ENCODE results near the gene ST6GALNAC5. TPM values are rescaled to one million over a fixed set of nuclear protein-coding genes. Genes with fewer than 3 reads are reported as not detected.

The ST6GALNAC5 gene
- polyA plus RNA-seq, 1 experiment = 1.6 TPM

GRCh38 chr1:77084457-77084856 is 217.2 kb downstream of the ST6GALNAC5 start:
- no peak for DNase-seq (ENCODE audit: low read depth, low spot score)
- no peak for TF ChIP-seq CTCF (IDR thresholded peaks at IDR 0.05; ENCODE audit: low read depth, low read length)
- POLR2A ChIA-PET = no interaction called here
- CTCF ChIA-PET = no interaction called here
- Histone ChIP-seq H3K27me3 (ENCODE audit: control insufficient read depth, insufficient read depth, low read length) (no peaks in the 10 kb centered on the region), H3K4me3 (ENCODE audit: low read depth, low read length) (no peak overlapping the region), H3K27ac (ENCODE audit: low read depth, low read length) (no peak overlapping the region), H3K9me3 (ENCODE audit: control insufficient read depth, insufficient read depth, low read length) (no peaks in the 10 kb centered on the region)

DNA sequence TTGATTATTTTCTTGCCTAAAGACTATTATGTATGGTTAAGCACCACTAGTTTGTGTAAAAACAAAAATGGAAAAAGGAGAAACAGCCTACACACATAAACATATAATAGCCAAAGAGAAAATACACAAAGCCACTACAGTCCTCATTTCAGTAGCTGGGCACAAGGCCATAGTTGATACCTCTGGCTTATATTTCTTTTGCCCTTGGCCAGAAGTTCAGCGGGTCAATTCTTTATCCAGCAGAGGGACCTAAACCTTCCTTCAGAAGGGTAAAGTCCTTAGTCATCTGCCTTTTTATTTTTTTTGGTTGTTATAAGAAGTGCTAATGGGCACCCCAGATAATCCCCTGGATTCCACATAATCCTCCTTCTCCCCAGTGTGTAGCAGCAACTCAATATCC is 217.8 kb downstream of the ST6GALNAC5 start:
- no peaks in the 10 kb centered on the region for H3K27me3 ChIP-seq (ENCODE audit: control insufficient read depth, insufficient read depth, low read length)
- TF ChIP-seq CTCF (IDR thresholded peaks at IDR 0.05; ENCODE audit: low read depth, low read length) = no peak
- no peak overlapping the region for H3K4me3 ChIP-seq (ENCODE audit: low read depth, low read length)
- POLR2A ChIA-PET = no interaction called here
- no peak for DNase-seq (ENCODE audit: low read depth, low spot score)
- CTCF ChIA-PET = no interaction called here
- H3K9me3 ChIP-seq (ENCODE audit: control insufficient read depth, insufficient read depth, low read length) = no peaks in the 10 kb centered on the region
- no peak overlapping the region for H3K27ac ChIP-seq (ENCODE audit: low read depth, low read length)

DNA sequence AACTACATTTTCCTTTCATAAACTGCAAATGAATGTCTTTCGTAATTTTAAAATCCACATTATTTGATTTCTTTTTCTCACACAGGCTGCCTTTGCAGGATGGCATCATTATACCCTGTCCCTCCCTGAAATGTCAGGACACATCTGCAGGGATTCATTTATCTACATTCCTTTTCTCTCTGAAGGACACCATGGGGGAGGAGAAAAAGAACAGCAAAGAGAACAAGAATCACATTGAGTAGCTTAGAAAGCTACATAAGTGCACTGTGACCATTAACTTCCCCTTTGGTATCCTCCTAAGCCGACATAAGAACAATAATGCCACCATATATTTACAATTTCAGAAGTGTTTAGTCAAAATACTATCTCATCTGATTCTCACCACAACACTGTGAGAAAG is 222.5 kb downstream of the ST6GALNAC5 start:
- ChIA-PET POLR2A (no interaction called here), CTCF (no interaction called here)
- DNase-seq (ENCODE audit: low read depth, low spot score) = no peak
- no peak overlapping the region for H3K4me3 ChIP-seq (ENCODE audit: low read depth, low read length)
- H3K27ac ChIP-seq (ENCODE audit: low read depth, low read length) = no peak overlapping the region
- no peak for TF ChIP-seq CTCF (IDR thresholded peaks at IDR 0.05; ENCODE audit: low read depth, low read length)
- no peaks in the 10 kb centered on the region for H3K27me3 ChIP-seq (ENCODE audit: control insufficient read depth, insufficient read depth, low read length)
- no peaks in the 10 kb centered on the region for H3K9me3 ChIP-seq (ENCODE audit: control insufficient read depth, insufficient read depth, low read length)

DNA sequence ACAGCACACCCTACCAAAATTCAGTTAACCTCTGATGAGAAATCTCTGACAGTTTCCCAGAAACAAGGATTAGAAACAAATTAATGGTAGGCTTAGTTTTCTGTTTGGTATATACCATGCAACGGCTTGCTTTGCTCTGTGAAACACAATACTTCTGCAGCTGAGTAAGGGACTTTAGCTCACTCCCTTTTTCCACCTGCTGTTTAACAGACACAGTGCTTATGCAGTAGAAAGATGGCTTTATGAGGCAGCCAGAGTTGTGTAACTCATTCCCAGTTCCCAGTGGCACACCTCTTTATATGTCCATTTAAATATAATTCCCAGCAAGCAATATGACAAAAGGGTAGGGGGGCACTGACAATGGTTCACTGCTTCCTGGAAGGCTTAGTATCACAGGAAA is 228.0 kb downstream of the ST6GALNAC5 start:
- Histone ChIP-seq H3K4me3 (ENCODE audit: low read depth, low read length) (no peak overlapping the region), H3K27ac (ENCODE audit: low read depth, low read length) (no peak overlapping the region), H3K9me3 (ENCODE audit: control insufficient read depth, insufficient read depth, low read length) (no peaks in the 10 kb centered on the region), H3K27me3 (ENCODE audit: control insufficient read depth, insufficient read depth, low read length) (no peaks in the 10 kb centered on the region)
- ChIA-PET POLR2A (interaction anchor here (0.6 kb wide), 1 partner anchor 8 kb away, joined by 8 read pairs; no protein-coding TSS in a partner anchor), CTCF (no interaction called here)
- TF ChIP-seq CTCF (IDR thresholded peaks at IDR 0.05; ENCODE audit: low read depth, low read length) = no peak
- DNase-seq (ENCODE audit: low read depth, low spot score) = no peak

GRCh38 chr1:77096496-77097255 is 229.4 kb downstream of the ST6GALNAC5 start:
- POLR2A ChIA-PET = no interaction called here

More at GRCh38 chr1:77096496-77097255, 229.4 kb downstream of the ST6GALNAC5 start:
- TF ChIP-seq CTCF (IDR thresholded peaks at IDR 0.05; ENCODE audit: low read depth, low read length) = no peak
- DNase-seq (ENCODE audit: low read depth, low spot score) = no peak
- Histone ChIP-seq H3K27ac (ENCODE audit: low read depth, low read length) (no peak overlapping the region), H3K27me3 (ENCODE audit: control insufficient read depth, insufficient read depth, low read length) (no peaks in the 10 kb centered on the region), H3K4me3 (ENCODE audit: low read depth, low read length) (no peak overlapping the region), H3K9me3 (ENCODE audit: control insufficient read depth, insufficient read depth, low read length) (no peaks in the 10 kb centered on the region)
- CTCF ChIA-PET = no interaction called here

All from AG04450 (cell line).